ENCODE measurements around the gene RDH8. TPM values are rescaled to one million over a fixed set of nuclear protein-coding genes. Genes with fewer than 3 reads are reported as not detected.
A peak's percentile ranks its signal among the peaks of the same experiment; 100 is the strongest.

The RDH8 gene
- total and polyA plus RNA-seq, 10 of the 15 experiments (the other 5 are each of a cell fraction or from before 2014, with no cell fraction given): 0.04 to 0.58 (median 0.05) TPM; not detected in 7

GRCh38 chr19:9991425-9992191 is 21.7 kb upstream of the RDH8 start:
- FAIRE-seq: no peak
- POLR2A ChIA-PET: interaction anchor here (0.5 kb wide), 1 partner anchor 35 kb away, joined by 4 read pairs; no protein-coding TSS in a partner anchor

More at GRCh38 chr19:9991425-9992191, 21.7 kb upstream of the RDH8 start:
- Histone ChIP-seq H2AFZ (ENCODE audit: control insufficient read depth, low read depth, low read length) (no peak overlapping the region), H3K27me3 (replicated peaks in 1 of 2; ENCODE audit: control insufficient read depth in 2 of 2, insufficient read depth in 2 of 2, low read length in 1 of 2) (0 out of 4 replicates have a peak, but pooled peaks cover 0 to 1% of the 10 kb centered on the region in 2 experiments), H3K36me3 (ENCODE audit: control insufficient read depth in 2 of 2, insufficient read depth in 2 of 2, low read length in 1 of 2) (no peaks in the 10 kb centered on the region), H3K9ac (ENCODE audit: control insufficient read depth, insufficient read depth, low read length) (no peak overlapping the region), H3K79me2 (ENCODE audit: control insufficient read depth, insufficient read depth, low read length) (no peaks in the 10 kb centered on the region), H4K20me1 (ENCODE audit: control insufficient read depth, insufficient read depth) (no peaks in the 10 kb centered on the region), H3K4me2 (ENCODE audit: control insufficient read depth, insufficient read depth) (no peak overlapping the region), H3K4me3 (no peak overlapping the region), H3K27ac (ENCODE audit: control insufficient read depth, insufficient read depth) (no peak overlapping the region), H3K9me3 (replicated peaks; ENCODE audit: control insufficient read depth, insufficient read depth, low read length) (no peaks in the 10 kb centered on the region), H3K4me1 (ENCODE audit: control insufficient read depth, insufficient read depth, low read length) (peaks cover 5% of the 10 kb centered on the region; the same call in 1 of the 2 replicates)
- ChIA-PET RAD21 (ENCODE audit: unreplicated experiment) (no interaction called here), SMC1A (ENCODE audit: uncharacterized antibody, unreplicated experiment) (no interaction called here), CTCF (interaction anchor here (0.6 to 2.8 kb wide), 4 partner anchors 8 to 398 kb away, joined by 3 to 16 read pairs (median 8); no protein-coding TSS in a partner anchor)
- ATAC-seq (no peak), DNase-seq (ENCODE audit: low read depth, low spot score) (no peak)
- TF ChIP-seq BHLHE40 (IDR thresholded peaks at IDR 0.05; ENCODE audit: borderline replicate concordance in 1 of 2, low read depth in 2 of 2, low read length in 1 of 2) (no peak), MEF2B (IDR thresholded peaks at IDR 0.05; ENCODE audit: partially characterized antibody, poor library complexity, severe bottlenecking) (peak; percentile 95), IKZF1 (conservative IDR thresholded peaks at IDR 0.05) (peak; percentile 22; the same call in 1 of the 2 replicates), CUX1 (IDR thresholded peaks at IDR 0.05; ENCODE audit: insufficient replicate concordance, low read depth, low read length) (no peak), KDM1A (IDR thresholded peaks at IDR 0.05; ENCODE audit: borderline replicate concordance) (no peak), NR2C2 (IDR thresholded peaks at IDR 0.05; ENCODE audit: borderline replicate concordance, control insufficient read depth, insufficient read length, low read depth) (peak; percentile 28), HDAC2 (IDR thresholded peaks at IDR 0.05) (no peak), FOXK2 (IDR thresholded peaks at IDR 0.05) (no peak), NR2F1 (conservative IDR thresholded peaks at IDR 0.05) (peak; percentile 92), MTA2 (IDR thresholded peaks at IDR 0.05; ENCODE audit: low read depth) (peak; percentile 14; the same call in 1 of the 2 replicates), DPF2 (IDR thresholded peaks at IDR 0.05) (no peak), PKNOX1 (IDR thresholded peaks at IDR 0.05) (peak; percentile 85), IKZF2 (IDR thresholded peaks at IDR 0.05) (peak in 1 of 2 experiments; percentile 30; a peak in 2 of 4 replicates), YBX1 (IDR thresholded peaks at IDR 0.05) (0 out of 2 replicates have a peak, but pooled peaks have one; percentile 53), NR2C1 (IDR thresholded peaks at IDR 0.05) (peak; percentile 89), MLLT1 (IDR thresholded peaks at IDR 0.05) (no peak)
- intact Hi-C loops (cut with micrococcal nuclease; ENCODE audit: unreplicated experiment) (no loop called here), in situ Hi-C loops (cut with MboI) (no loop called here)
- no TSS peak for BruUV-seq (replicated peaks)
- WGBS (ENCODE audit: insufficient coverage, insufficient replicate concordance, low lambda C conversion rate, missing lambda C conversion rate): 8% methylated on average over 11 of the region's 11 CpGs

Measured in GM12878 (cell line).